MCF 10A (cell line): Measurements from ENCODE around the gene GUCY2C. TPM values are rescaled to one million over a fixed set of nuclear protein-coding genes. Genes with fewer than 3 reads are reported as not detected.

ENCODE experiments used
- BruUV-seq: library from RNA; stranded (reverse); fragments of 400-500 nt; replicated peaks from 2 replicates; lab custom pipeline; 2021; lab: Mats Ljungman, UMichigan
- CTCF ChIA-PET: fragments of 300-600 bp; sonication (Branson Sonifier 250); formaldehyde crosslinking; extraction: SDS; loops from one replicate; lab custom pipeline; 2021; ENCODE audit warnings: antibody characterized with exemption, inconsistent platforms; lab: Yijun Ruan, JAX
- POLR2A ChIA-PET: fragments of 300-600, 350-650 bp; sonication (Branson Sonifier 250); formaldehyde crosslinking; extraction: SDS; loops from one replicate; lab custom pipeline; 2020; ENCODE audit warnings: antibody characterized with exemption, inconsistent platforms; lab: Yijun Ruan, JAX
- DNase-seq: peaks from one replicate; pipeline ENCODE4 v3.0.0-alpha.2; 2018; ENCODE audit not compliant: unreplicated experiment
- H3K27ac Mint-ChIP-seq: one replicate; pipeline ENCODE4 v1.8.0; 2022; ENCODE audit warnings: mild to moderate bottlenecking, low read depth, mixed read lengths; ENCODE audit not compliant: unreplicated experiment
- H3K27me3 Mint-ChIP-seq: one replicate; pipeline ENCODE4 v1.8.0; 2022; ENCODE audit warnings: mixed read lengths; ENCODE audit not compliant: insufficient read depth, unreplicated experiment
- H3K36me3 Mint-ChIP-seq: one replicate; pipeline ENCODE4 v1.8.0; 2022; ENCODE audit warnings: mild to moderate bottlenecking, moderate library complexity, mixed read lengths; ENCODE audit not compliant: insufficient read depth, unreplicated experiment
- H3K4me1 Mint-ChIP-seq: one replicate; pipeline ENCODE4 v1.8.0; 2022; ENCODE audit warnings: mixed read lengths; ENCODE audit not compliant: insufficient read depth, unreplicated experiment
- H3K4me3 Mint-ChIP-seq: one replicate; pipeline ENCODE4 v1.8.0; 2022; ENCODE audit warnings: mild to moderate bottlenecking, moderate library complexity, mixed read lengths; ENCODE audit not compliant: unreplicated experiment
- H3K9me3 Mint-ChIP-seq: one replicate; pipeline ENCODE4 v1.8.0; 2022; ENCODE audit warnings: mixed read lengths; ENCODE audit not compliant: unreplicated experiment
- CTCF ChIP-seq: fragments of 200-600 bp; IDR thresholded peaks from one replicate; pipeline ENCODE4 v1.8.0; 2022; ENCODE audit warnings: antibody characterized with exemption, mild to moderate bottlenecking; ENCODE audit not compliant: unreplicated experiment
- intact Hi-C: fragments of 100-400 bp; cut with micrococcal nuclease; formaldehyde crosslinking; loops from 2 replicates; pipeline ENCODE4 v1.14.1; 2022
- total RNA-seq: library from RNA; stranded (reverse); gene quantifications from 2 replicates; pipeline ENCODE4 v1.2.3, GENCODE V29; 2022

Gene GUCY2C
- total RNA-seq, 1 experiment from 2014 or later: not detected

- Mint-ChIP-seq H3K4me3 (no peak overlapping the region), H3K4me1 (no peaks in the 10 kb centered on the region), H3K27me3 (no peaks in the 10 kb centered on the region), H3K27ac (no peak overlapping the region), H3K36me3 (peaks cover 6% of the 10 kb centered on the region), H3K9me3 (no peaks in the 10 kb centered on the region)
- ChIA-PET CTCF (interaction anchor here (0.9 to 1.0 kb wide), 2 partner anchors 16 to 18 kb away, joined by 3 read pairs; no protein-coding TSS in a partner anchor), POLR2A (no interaction called here)
- no peak for TF ChIP-seq CTCF
- no TSS peak for BruUV-seq
- intact Hi-C loops: no loop called here
- DNase-seq: no peak
Measured at GRCh38 chr12:14647028-14647750, 49.2 kb downstream of the GUCY2C start.

- Mint-ChIP-seq H3K9me3 (no peaks in the 10 kb centered on the region), H3K36me3 (peaks cover 6% of the 10 kb centered on the region), H3K27me3 (no peaks in the 10 kb centered on the region), H3K4me3 (no peak overlapping the region), H3K4me1 (no peaks in the 10 kb centered on the region), H3K27ac (no peak overlapping the region)
- intact Hi-C loops: no loop called here
- TF ChIP-seq CTCF: no peak
- CTCF ChIA-PET: interaction anchor here (0.5 to 1.0 kb wide), 3 partner anchors 14 to 476 kb away, joined by 3 to 4 read pairs (median 3); no protein-coding TSS in a partner anchor
- POLR2A ChIA-PET: no interaction called here
- DNase-seq: no peak
- no TSS peak for BruUV-seq
Measured at GRCh38 chr12:14643251-14643650, 53.1 kb downstream of the GUCY2C start.

- intact Hi-C loops: loop anchor here (10.0 kb wide), 1 partner anchor 887 kb away; no protein-coding TSS in a partner anchor
- H3K27ac Mint-ChIP-seq: no peak overlapping the region
- POLR2A ChIA-PET: no interaction called here
- CTCF ChIA-PET: interaction anchor here (1.1 to 1.5 kb wide), 2 partner anchors 10 to 26 kb away, joined by 3 read pairs; no protein-coding TSS in a partner anchor
- DNase-seq: no peak
- H3K27me3 Mint-ChIP-seq: no peaks in the 10 kb centered on the region
- peaks cover 24% of the 10 kb centered on the region for H3K9me3 Mint-ChIP-seq
- H3K36me3 Mint-ChIP-seq: no peaks in the 10 kb centered on the region
- no peaks in the 10 kb centered on the region for H3K4me1 Mint-ChIP-seq
- no TSS peak for BruUV-seq
- TF ChIP-seq CTCF: no peak
- no peak overlapping the region for H3K4me3 Mint-ChIP-seq
Measured at GRCh38 chr12:14638066-14638465, 58.3 kb downstream of the GUCY2C start.

- Mint-ChIP-seq H3K27ac (no peak overlapping the region), H3K36me3 (no peaks in the 10 kb centered on the region), H3K4me3 (no peak overlapping the region), H3K27me3 (no peaks in the 10 kb centered on the region), H3K4me1 (no peaks in the 10 kb centered on the region), H3K9me3 (peaks cover 24% of the 10 kb centered on the region)
- BruUV-seq: no TSS peak
- TF ChIP-seq CTCF: no peak
- POLR2A ChIA-PET: no interaction called here
- CTCF ChIA-PET: interaction anchor here (0.6 to 0.8 kb wide), 2 partner anchors 22 to 24 kb away, joined by 3 to 4 read pairs; no protein-coding TSS in a partner anchor
- intact Hi-C loops: loop anchor here (10.0 kb wide), 1 partner anchor 889 kb away; no protein-coding TSS in a partner anchor
- DNase-seq: no peak
Measured at GRCh38 chr12:14635776-14636175, 60.6 kb downstream of the GUCY2C start.
